Endothelial cell of hepatic sinusoid (primary cell): ENCODE results near the gene PAGE4.

ENCODE experiments used
- in situ Hi-C: cut with HindIII; loops from 2 replicates; pipeline ENCODE4 v1.10.0; 2017; ENCODE audit warnings: low sequenced_read_pairs

Gene PAGE4

GRCh38 chrX:49868739-49869138 is 39.6 kb downstream of the PAGE4 start:
- in situ Hi-C loops: no loop called here

GRCh38 chrX:49876750-49877149 is 47.6 kb downstream of the PAGE4 start:
- in situ Hi-C loops: no loop called here

GRCh38 chrX:49877397-49878101 is 48.4 kb downstream of the PAGE4 start:
- in situ Hi-C loops: no loop called here

- in situ Hi-C loops: no loop called here
These were observed 49.2 kb downstream of the PAGE4 start for GRCh38 chrX:49878128-49878833.

- in situ Hi-C loops: no loop called here
These were observed 49.9 kb downstream of the PAGE4 start, which contains the start of gene USP27X for GRCh38 chrX:49878834-49879655. Gene USP27X (plus strand): TSS chrX:49879484. CDS start chrX:49880308, 824 bp downstream.

- in situ Hi-C loops: no loop called here
These were observed 50.7 kb downstream of the PAGE4 start for GRCh38 chrX:49879656-49880277.

- in situ Hi-C loops: no loop called here
These were observed 51.6 kb downstream of the PAGE4 start for GRCh38 chrX:49880668-49881067.
